Liver (tissue), 9 donors: ENCODE measurements around the gene PHLPP1. TPM values are rescaled to one million over a fixed set of nuclear protein-coding genes. Genes with fewer than 3 reads are reported as not detected.

Experiments
- DNase-seq: peaks from one replicate; pipeline ENCODE4 v3.0.0-alpha.2; 2017; ENCODE audit warnings: low spot score
- H3K27ac ChIP-seq, 2 donors: one replicate each; pipeline ENCODE4 v1.7.0; 2013; ENCODE audit warnings: inconsistent platforms in 2 of 2, low read length in 2 of 2, control low read depth in 1 of 2, low read depth in 1 of 2, mild to moderate bottlenecking in 1 of 2
- H3K27me3 ChIP-seq, 4 donors: one replicate each; pipeline versions ENCODE4 v1.6.1 to v1.7.0; 2013; ENCODE audit warnings: low read length in 3 of 4, inconsistent platforms in 1 of 4, mild to moderate bottlenecking in 1 of 4, moderate library complexity in 1 of 4; ENCODE audit not compliant: control insufficient read depth in 4 of 4, insufficient read depth in 4 of 4
- H3K36me3 ChIP-seq, 4 donors: one replicate each; pipeline versions ENCODE4 v1.6.1 to v1.7.0; 2013; ENCODE audit warnings: low read length in 3 of 4, mild to moderate bottlenecking in 3 of 4, low read depth in 1 of 4, moderate library complexity in 1 of 4; ENCODE audit not compliant: control insufficient read depth in 4 of 4, insufficient read depth in 3 of 4
- H3K4me1 ChIP-seq, 4 donors: one replicate each; pipeline versions ENCODE4 v1.6.1 to v1.7.0; 2013; ENCODE audit warnings: low read length in 3 of 4, mild to moderate bottlenecking in 3 of 4, moderate library complexity in 1 of 4; ENCODE audit not compliant: control insufficient read depth in 4 of 4, insufficient read depth in 4 of 4
- H3K4me3 ChIP-seq, 3 donors: one replicate each; pipeline versions ENCODE4 v1.6.1 to v1.7.0; 2013; ENCODE audit warnings: low read length in 3 of 3, control low read depth in 1 of 3, low read depth in 1 of 3, mild to moderate bottlenecking in 1 of 3
- H3K9ac ChIP-seq, 2 donors: one replicate each; pipeline ENCODE4 v1.7.0; 2013; ENCODE audit warnings: low read length in 2 of 2, mild to moderate bottlenecking in 2 of 2, moderate library complexity in 2 of 2, control low read depth in 1 of 2, low read depth in 1 of 2
- H3K9me3 ChIP-seq, 4 donors: one replicate each; pipeline versions ENCODE4 v1.6.1 to v1.7.0; 2013; ENCODE audit warnings: low read length in 3 of 4; ENCODE audit not compliant: control insufficient read depth in 4 of 4
- ATF3 ChIP-seq: IDR thresholded peaks from 2 replicates; pipeline ENCODE4 v1.6.1; 2016; ENCODE audit warnings: antibody characterized with exemption
- EGR1 ChIP-seq, 2 donors: IDR thresholded peaks; 2 replicates each; pipeline ENCODE4 v1.6.1; 2016 to 2018; ENCODE audit warnings: antibody characterized with exemption in 2 of 2, low read depth in 2 of 2
- FOXA2 ChIP-seq: IDR thresholded peaks from 2 replicates; pipeline ENCODE4 v1.6.1; 2016; ENCODE audit warnings: antibody characterized with exemption
- GABPA ChIP-seq, 2 donors: IDR thresholded peaks in 1 of 2; conservative IDR thresholded peaks in 1 of 2; 2 replicates each; pipeline ENCODE4 v1.6.1; 2016; ENCODE audit warnings: antibody characterized with exemption in 2 of 2, mild to moderate bottlenecking in 1 of 2, moderate library complexity in 1 of 2
- HNF4A ChIP-seq, 2 donors: conservative IDR thresholded peaks; 2 replicates each; pipeline ENCODE4 v1.6.1; 2016; ENCODE audit warnings: antibody characterized with exemption in 2 of 2, mild to moderate bottlenecking in 2 of 2
- HNF4G ChIP-seq: IDR thresholded peaks from 2 replicates; pipeline ENCODE4 v1.6.1; 2016; ENCODE audit warnings: antibody characterized with exemption
- JUND ChIP-seq, 2 donors: IDR thresholded peaks; 2 replicates each; pipeline ENCODE4 v1.6.1; 2016; ENCODE audit warnings: antibody characterized with exemption in 2 of 2
- RAD21 ChIP-seq, 2 donors: IDR thresholded peaks; 2 replicates each; pipeline ENCODE4 v1.6.1; 2016; ENCODE audit warnings: antibody characterized with exemption in 2 of 2, mild to moderate bottlenecking in 2 of 2
- RXRA ChIP-seq, 2 donors: IDR thresholded peaks; 2 replicates each; pipeline ENCODE4 v1.6.1; 2017 to 2018; ENCODE audit warnings: antibody characterized with exemption in 2 of 2, mild to moderate bottlenecking in 1 of 2
- ZBTB33 ChIP-seq: IDR thresholded peaks from 2 replicates; pipeline ENCODE4 v1.6.1; 2016; ENCODE audit warnings: antibody characterized with exemption
- WGBS: extraction: QIAGEN DNeasy Blood & Tissue Kit; methylation state at CpG from one replicate; pipeline ENCODE4 v1.1.7; 2013; 5-methylcytosine and 5-hydroxymethylcytosine counted together
- polyA plus RNA-seq, 2 donors: library from polyadenylated mRNA; stranded (reverse) in 1 of 2; unstranded in 1 of 2; fragments of 200-250 nt in 1 of 2; fragments of >200 nt in 1 of 2; fragmentation: Nextera tagmentation in 1 of 2; extraction: Ambion mirVana in 1 of 2; gene quantifications; one replicate each; pipeline versions ENCODE4 v1.2.1 to v1.2.3, GENCODE V29; 2013 to 2015
- total RNA-seq, 2 donors: library from RNA; depleted of rRNA; stranded (reverse); fragments of >200 nt; gene quantifications; one replicate each; pipeline ENCODE4 v1.2.3, GENCODE V29; 2014
- TF ChIP-seq, protein P1 (sequence below): IDR thresholded peaks from 2 replicates; pipeline ENCODE4 v1.6.1; 2016; ENCODE audit warnings: antibody characterized with exemption
- TF ChIP-seq, protein P2 (sequence below): fragments of 150-350 bp; IDR thresholded peaks from 2 replicates; pipeline ENCODE4 v1.5.1; 2017; ENCODE audit warnings: improper control_type of control experiment, low read depth, low read length; ENCODE audit not compliant: missing input control
- donor health status: healthy.
- donor health status: healthy.
- donor health status: healthy.
- donor health status: healthy.
- donor health status: healthy.

Gene PHLPP1
- total and polyA plus RNA-seq, 4 donors: 4.2 to 14.5 (median 8.6) TPM

DNA sequence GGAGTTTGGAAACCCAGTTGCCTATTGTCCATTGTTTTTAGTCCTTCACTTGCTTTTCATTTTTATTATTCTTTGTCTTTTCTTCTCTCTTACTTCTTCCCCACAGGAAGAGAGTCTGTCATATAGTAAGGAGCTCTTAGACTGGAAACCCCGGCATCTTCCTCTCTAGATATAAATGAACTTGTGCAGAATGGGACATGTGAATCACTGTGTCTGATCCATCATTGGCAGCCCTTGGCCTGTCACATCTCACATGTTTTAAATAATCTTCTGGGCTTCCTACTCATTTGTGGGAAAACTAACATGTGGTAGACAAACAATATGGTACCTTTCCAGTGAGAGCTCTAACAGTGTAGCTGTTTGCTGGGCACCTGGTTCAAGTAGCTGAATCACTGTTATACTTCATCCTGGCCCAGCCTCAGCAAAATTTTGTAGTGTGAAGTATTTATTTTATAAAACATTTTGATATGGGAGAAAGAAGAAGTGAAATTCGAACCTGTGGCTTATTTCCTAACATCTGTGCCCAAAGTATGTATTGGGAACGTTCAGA lies 112.8 kb downstream of the PHLPP1 start:
- H3K4me3 ChIP-seq: no peak overlapping the region
- H3K9ac ChIP-seq: no peak overlapping the region
- TF ChIP-seq RXRA (IDR thresholded peaks at IDR 0.05) (no peak), FOXA2 (no peak), ZBTB33 (no peak), HNF4A (conservative IDR thresholded peaks at IDR 0.05) (no peak), GABPA (IDR thresholded peaks at IDR 0.05 in 1 of 2, conservative IDR thresholded peaks at IDR 0.05 in 1 of 2) (no peak), JUND (IDR thresholded peaks at IDR 0.05) (no peak), RAD21 (IDR thresholded peaks at IDR 0.05) (no peak), HNF4G (no peak), ATF3 (no peak)
- TF ChIP-seq, protein P1, sequence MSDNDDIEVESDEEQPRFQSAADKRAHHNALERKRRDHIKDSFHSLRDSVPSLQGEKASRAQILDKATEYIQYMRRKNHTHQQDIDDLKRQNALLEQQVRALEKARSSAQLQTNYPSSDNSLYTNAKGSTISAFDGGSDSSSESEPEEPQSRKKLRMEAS: no peak
- TF ChIP-seq, protein P2, sequence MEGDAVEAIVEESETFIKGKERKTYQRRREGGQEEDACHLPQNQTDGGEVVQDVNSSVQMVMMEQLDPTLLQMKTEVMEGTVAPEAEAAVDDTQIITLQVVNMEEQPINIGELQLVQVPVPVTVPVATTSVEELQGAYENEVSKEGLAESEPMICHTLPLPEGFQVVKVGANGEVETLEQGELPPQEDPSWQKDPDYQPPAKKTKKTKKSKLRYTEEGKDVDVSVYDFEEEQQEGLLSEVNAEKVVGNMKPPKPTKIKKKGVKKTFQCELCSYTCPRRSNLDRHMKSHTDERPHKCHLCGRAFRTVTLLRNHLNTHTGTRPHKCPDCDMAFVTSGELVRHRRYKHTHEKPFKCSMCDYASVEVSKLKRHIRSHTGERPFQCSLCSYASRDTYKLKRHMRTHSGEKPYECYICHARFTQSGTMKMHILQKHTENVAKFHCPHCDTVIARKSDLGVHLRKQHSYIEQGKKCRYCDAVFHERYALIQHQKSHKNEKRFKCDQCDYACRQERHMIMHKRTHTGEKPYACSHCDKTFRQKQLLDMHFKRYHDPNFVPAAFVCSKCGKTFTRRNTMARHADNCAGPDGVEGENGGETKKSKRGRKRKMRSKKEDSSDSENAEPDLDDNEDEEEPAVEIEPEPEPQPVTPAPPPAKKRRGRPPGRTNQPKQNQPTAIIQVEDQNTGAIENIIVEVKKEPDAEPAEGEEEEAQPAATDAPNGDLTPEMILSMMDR: no peak
- no peak overlapping the region for H3K27ac ChIP-seq
- H3K27me3 ChIP-seq: no peaks in the 10 kb centered on the region
- 79% methylated on average over 3 of the region's 3 CpGs for WGBS
- no peak for DNase-seq
- H3K9me3 ChIP-seq: no peaks in the 10 kb centered on the region
- peaks cover 0 to 10% (median 3%) of the 10 kb centered on the region in 4 donors for H3K36me3 ChIP-seq
- peaks cover 0 to 4% (median 0%) of the 10 kb centered on the region in 4 donors for H3K4me1 ChIP-seq

DNA sequence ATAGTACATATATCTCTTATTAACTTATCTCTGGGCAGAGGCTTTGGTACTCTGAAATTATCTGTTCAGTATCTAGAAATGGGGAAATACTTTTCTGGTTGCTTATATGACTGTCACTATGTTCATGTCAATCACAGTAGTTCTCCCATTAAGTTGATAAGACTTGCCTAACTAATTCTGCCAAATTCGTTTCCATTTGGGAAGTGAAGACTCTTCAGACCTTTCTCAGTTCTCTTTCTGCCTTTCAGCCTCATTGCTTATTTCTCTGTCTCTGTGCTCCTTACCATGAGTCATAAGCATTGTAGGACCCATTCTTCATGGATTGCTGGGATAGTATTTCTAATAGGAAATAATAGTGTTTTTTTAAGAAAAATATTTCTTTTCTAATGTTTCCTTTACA lies 113.5 kb downstream of the PHLPP1 start:
- no peak for DNase-seq
- no peak overlapping the region for H3K9ac ChIP-seq
- 79% methylated on average over 1 of the region's 1 CpG for WGBS

More for the DNA sequence above, 113.5 kb downstream of the PHLPP1 start:
- Histone ChIP-seq H3K27ac (no peak overlapping the region), H3K4me1 (peaks cover 0 to 4% (median 0%) of the 10 kb centered on the region in 4 donors), H3K9me3 (no peaks in the 10 kb centered on the region), H3K27me3 (no peaks in the 10 kb centered on the region), H3K4me3 (no peak overlapping the region), H3K36me3 (peaks cover 0 to 10% (median 3%) of the 10 kb centered on the region in 4 donors)
- no peak for TF ChIP-seq ZBTB33
- TF ChIP-seq EGR1 (IDR thresholded peaks at IDR 0.05; ENCODE audit: low read depth in 2 of 2): no peak
